ENCODE data around the gene XRCC4.

GRCh38 chr5:83401122-83401731 is 323.9 kb downstream of the XRCC4 start:
- no peak for TF ChIP-seq CTCF (IDR thresholded peaks at IDR 0.05)
- TF ChIP-seq EZH2 (IDR thresholded peaks at IDR 0.05), result no peak
- no peak for TF ChIP-seq EZH2phosphoT487 (IDR thresholded peaks at IDR 0.05)

Measured in neural progenitor cell (in vitro differentiated cells).